Stimulated activated memory B cell treated with anti-CD40 and anti-IgM and Interleukin-4, amounts not matched to agents 10 μg/mL and 1 μg/mL and 100 μg/mL, for 72 hours (primary cell): ENCODE measurements around the gene MAD1L1.
A peak's percentile ranks its signal among the peaks of the same experiment; 100 is the strongest.

Experiments used
- ATAC-seq: fragments of 150-1000 bp; cut with Tn5 transposase; 2 replicates; pipeline ENCODE4 v1.10.0; 2021
- H3K27ac Mint-ChIP-seq: one replicate; pipeline ENCODE4 v1.8.0; 2022; ENCODE audit warnings: mild to moderate bottlenecking, mixed read lengths
- H3K27me3 Mint-ChIP-seq: one replicate; pipeline ENCODE4 v1.8.0; 2022; ENCODE audit warnings: mixed read lengths
- H3K36me3 Mint-ChIP-seq: one replicate; pipeline ENCODE4 v1.8.0; 2022; ENCODE audit warnings: mixed read lengths
- H3K4me1 Mint-ChIP-seq: one replicate; pipeline ENCODE4 v1.8.0; 2022; ENCODE audit warnings: mixed read lengths
- H3K4me3 Mint-ChIP-seq: one replicate; pipeline ENCODE4 v1.8.0; 2022; ENCODE audit warnings: mild to moderate bottlenecking, moderate library complexity, mixed read lengths
- H3K9me3 Mint-ChIP-seq: one replicate; pipeline ENCODE4 v1.8.0; 2022; ENCODE audit warnings: mixed read lengths

MAD1L1 gene

DNA sequence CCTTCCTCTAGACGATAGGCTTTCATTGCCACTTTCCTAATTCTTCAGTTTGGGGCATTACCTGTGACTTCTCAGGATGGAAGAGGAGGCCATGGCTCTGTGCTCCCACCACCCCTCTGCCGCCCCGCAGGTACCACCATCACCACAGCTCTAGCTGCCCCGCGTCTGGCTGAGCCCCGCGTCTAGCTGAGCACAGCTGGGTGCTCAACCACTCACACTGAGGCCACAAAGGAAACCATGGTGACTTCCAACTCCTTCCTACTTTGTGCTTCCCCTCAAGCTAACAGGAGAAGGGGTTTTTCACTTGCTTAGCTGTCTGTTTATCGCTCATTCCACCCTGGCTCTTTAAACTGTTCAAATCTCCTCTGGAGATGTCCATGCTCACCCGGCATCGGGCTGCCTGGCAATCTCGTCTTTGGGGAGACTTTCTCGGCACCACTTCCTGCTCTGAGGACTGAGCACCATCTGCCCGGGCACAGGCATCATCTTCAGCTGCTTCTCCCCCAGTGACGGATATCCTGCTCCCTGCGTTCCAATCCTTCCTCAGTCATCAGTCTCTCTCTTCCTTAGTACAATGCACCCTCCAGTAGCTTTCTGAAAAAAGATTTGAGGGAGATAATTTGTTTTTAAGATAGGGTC is 59.4 kb downstream of the MAD1L1 start:
- peaks cover 67% of the 10 kb centered on the region for H3K36me3 Mint-ChIP-seq
- H3K27me3 Mint-ChIP-seq, result no peaks in the 10 kb centered on the region
- H3K4me1 Mint-ChIP-seq, result no peaks in the 10 kb centered on the region
- ATAC-seq, result no peak
- no peaks in the 10 kb centered on the region for H3K9me3 Mint-ChIP-seq
- no peak overlapping the region for H3K27ac Mint-ChIP-seq
- H3K4me3 Mint-ChIP-seq, result no peak overlapping the region

DNA sequence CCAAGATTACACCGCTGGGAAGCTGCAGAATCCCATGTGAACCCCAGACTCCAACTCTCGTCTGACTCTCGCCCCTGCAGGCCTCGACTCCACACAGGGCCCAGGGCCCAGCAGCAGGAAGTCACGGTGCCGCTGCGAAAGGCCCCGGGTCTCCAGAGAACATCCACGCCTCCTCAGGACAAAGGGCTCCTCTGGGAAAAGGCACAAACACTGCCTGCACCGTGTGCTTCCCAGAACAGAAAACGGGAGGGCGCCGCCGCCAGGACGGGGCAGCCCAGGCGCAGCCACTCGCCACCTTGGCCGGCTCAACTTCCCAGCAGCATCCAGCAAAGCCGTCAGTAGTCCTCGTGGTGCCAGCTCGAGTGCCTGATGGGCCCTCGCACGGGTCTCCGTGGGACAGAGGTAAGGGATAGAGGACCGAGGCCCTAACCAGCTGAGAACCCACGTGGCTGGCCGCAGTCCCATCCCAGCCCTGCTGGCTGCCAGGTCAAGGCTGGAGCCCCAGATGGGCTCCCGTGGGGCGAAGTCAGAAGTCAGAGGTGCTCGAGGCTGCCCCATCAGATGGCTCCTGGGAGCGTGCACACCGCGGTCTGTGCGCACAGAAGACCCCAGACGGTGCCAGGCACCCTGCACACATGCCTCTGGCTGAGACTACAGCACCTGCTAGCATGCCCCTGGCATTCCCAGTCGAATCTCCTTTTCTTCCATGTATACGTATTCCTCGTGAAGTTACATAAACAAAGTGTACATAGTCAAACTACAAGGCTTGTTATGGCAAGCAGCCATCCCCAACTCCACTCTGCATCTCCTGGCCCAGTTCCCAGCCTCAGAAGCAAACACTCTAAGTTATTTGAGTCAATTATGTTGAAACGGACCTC is 60.2 kb downstream of the MAD1L1 start:
- Mint-ChIP-seq H3K9me3 (no peaks in the 10 kb centered on the region), H3K36me3 (peaks cover 68% of the 10 kb centered on the region), H3K27me3 (no peaks in the 10 kb centered on the region), H3K27ac (no peak overlapping the region), H3K4me3 (no peak overlapping the region), H3K4me1 (no peaks in the 10 kb centered on the region)
- ATAC-seq, result no peak

DNA sequence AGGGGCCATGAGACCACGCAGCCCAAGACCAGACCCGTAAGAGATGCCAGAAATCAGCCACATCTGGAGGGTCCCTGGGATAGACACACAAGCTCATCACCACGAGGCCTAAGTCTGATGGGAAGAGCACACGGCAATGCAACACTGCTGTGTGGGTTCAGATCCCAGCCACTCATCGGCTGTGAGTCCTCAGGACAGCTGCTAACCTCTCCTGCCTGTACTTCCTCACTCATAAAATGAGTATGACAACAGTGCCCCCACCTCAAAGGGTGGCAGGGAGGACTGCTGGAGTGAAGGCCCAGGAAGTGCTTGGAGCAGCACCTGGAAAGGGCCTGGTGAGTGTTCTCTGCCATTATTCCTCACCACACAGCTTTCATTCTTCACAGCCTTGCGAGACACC is 60.9 kb downstream of the MAD1L1 start:
- Mint-ChIP-seq H3K27ac (no peak overlapping the region), H3K36me3 (peaks cover 68% of the 10 kb centered on the region), H3K27me3 (no peaks in the 10 kb centered on the region), H3K4me3 (no peak overlapping the region), H3K4me1 (no peaks in the 10 kb centered on the region), H3K9me3 (no peaks in the 10 kb centered on the region)
- ATAC-seq, result no peak

DNA sequence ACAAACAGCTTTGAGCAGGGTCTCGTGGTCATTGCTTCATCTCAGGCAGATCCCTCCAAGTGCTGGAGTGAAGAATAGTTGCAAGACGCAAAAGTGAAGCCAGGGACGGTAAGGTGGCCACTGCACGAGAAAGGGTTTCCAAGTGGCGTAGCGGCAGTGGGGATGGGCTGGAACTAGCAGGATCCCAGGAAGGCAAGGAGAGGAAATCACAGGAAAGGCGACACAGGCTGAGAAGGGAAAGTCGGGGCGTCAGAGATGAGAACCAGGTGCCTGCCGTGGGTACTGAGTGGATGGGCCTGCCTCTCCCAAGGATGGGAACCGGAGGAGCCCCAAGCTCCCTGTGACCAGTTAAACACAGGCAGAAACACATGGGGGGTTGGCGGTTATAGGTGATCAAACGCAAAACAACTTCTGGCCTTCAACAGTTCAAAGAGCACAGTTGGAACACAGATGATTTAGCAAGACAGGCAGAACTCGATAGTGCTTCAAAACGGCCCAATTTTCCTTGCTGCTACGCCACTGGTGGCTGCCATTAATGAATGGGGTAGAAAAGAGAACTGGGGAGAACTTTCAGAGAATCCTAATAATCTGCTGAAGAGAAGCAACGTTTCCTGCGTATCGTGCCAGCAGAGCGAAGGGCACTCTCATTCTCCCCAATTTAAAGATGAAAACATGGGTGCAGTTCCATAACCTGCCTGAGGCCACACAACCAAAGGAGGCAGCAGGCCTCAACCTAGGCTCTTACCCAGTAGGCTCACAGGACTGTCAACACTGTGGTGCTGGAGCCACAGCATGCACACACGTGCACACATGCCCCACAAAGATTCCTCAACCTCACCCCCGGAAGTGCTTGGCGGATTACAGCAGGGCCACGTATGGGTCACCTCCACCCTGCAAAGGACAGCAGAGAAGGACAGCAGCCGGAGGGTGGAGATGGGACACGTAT is 61.9 kb downstream of the MAD1L1 start:
- Mint-ChIP-seq H3K4me3 (no peak overlapping the region), H3K9me3 (no peaks in the 10 kb centered on the region), H3K27me3 (no peaks in the 10 kb centered on the region), H3K27ac (no peak overlapping the region), H3K36me3 (peaks cover 71% of the 10 kb centered on the region), H3K4me1 (peaks cover 9% of the 10 kb centered on the region)
- no peak for ATAC-seq

DNA sequence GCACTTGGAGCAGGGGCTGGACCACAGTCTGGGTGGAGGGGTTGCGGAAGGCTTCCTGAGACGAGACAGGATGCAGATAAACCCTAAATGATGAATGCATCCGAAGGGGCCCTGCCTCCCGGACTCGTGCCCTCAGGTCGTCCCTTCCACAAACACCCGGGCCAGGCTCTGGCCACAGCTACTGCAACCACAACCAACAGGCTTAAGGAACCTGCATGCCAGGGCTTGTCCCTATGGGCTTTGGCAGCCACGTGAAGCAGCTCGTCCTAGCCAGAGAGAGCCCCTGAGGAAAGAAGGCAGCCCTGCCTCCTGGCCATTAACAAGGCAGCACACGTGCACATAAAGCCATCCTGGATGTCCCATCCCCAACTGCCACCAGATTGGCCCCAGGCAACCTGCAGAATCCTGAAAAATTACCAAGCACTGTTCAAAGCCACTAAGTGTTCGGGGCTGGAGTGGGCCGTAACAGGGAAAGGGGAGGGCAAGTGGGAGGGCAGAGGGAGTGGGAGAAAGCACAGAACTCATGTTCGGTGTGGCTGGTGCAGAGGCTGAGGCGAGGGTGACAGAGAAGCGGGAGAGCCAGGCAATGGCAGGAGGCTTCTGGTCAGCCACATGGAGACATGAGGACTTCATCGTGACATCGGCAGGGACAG is 62.7 kb downstream of the MAD1L1 start:
- no peaks in the 10 kb centered on the region for H3K27me3 Mint-ChIP-seq
- no peak for ATAC-seq
- H3K4me3 Mint-ChIP-seq, result no peak overlapping the region
- no peaks in the 10 kb centered on the region for H3K9me3 Mint-ChIP-seq
- peaks cover 69% of the 10 kb centered on the region for H3K36me3 Mint-ChIP-seq
- peaks cover 17% of the 10 kb centered on the region for H3K4me1 Mint-ChIP-seq
- H3K27ac Mint-ChIP-seq, result no peak overlapping the region

GRCh38 chr7:2168615-2169311 is 64.0 kb downstream of the MAD1L1 start:
- no peaks in the 10 kb centered on the region for H3K27me3 Mint-ChIP-seq
- peaks cover 27% of the 10 kb centered on the region for H3K4me1 Mint-ChIP-seq
- H3K27ac Mint-ChIP-seq, result no peak overlapping the region
- H3K9me3 Mint-ChIP-seq, result no peaks in the 10 kb centered on the region
- H3K4me3 Mint-ChIP-seq, result no peak overlapping the region
- ATAC-seq, result no peak
- peaks cover 69% of the 10 kb centered on the region for H3K36me3 Mint-ChIP-seq

DNA sequence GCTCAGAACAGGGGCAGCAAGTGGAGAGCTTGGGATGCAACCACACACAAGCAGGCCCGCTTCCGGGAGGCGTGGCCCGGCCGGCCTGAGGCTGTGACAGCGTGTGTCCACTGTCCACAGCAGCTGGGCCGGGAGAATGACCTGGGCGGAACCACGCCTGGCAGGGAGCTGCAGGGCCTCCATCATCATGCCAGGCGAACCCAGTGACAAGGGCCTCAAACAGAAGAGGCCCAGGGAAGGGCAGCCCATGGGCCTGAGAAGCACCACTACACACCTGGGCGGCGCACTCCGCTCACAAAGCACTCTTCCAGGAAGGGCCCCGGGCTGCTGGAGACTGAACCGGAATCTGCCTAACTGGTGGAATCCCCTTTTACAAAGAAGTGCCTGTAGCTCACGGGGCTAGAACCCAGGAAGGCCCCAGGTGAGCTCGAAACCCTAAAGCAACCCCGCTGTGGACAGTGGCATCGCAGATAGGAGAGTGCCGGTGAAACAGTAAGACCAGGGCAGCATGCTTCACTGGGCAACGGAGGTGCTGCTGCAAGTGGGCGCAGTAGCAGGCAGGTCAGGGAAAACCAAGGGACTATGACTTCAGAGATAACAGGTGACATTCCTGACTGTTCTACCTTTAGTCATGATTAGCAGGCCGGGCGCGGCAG is 66.0 kb downstream of the MAD1L1 start:
- H3K36me3 Mint-ChIP-seq, result peaks cover 70% of the 10 kb centered on the region
- H3K4me1 Mint-ChIP-seq, result peaks cover 27% of the 10 kb centered on the region
- no peak for ATAC-seq
- H3K27ac Mint-ChIP-seq, result peak overlapping the region; percentile 79
- H3K4me3 Mint-ChIP-seq, result no peak overlapping the region
- H3K27me3 Mint-ChIP-seq, result no peaks in the 10 kb centered on the region
- H3K9me3 Mint-ChIP-seq, result no peaks in the 10 kb centered on the region

DNA sequence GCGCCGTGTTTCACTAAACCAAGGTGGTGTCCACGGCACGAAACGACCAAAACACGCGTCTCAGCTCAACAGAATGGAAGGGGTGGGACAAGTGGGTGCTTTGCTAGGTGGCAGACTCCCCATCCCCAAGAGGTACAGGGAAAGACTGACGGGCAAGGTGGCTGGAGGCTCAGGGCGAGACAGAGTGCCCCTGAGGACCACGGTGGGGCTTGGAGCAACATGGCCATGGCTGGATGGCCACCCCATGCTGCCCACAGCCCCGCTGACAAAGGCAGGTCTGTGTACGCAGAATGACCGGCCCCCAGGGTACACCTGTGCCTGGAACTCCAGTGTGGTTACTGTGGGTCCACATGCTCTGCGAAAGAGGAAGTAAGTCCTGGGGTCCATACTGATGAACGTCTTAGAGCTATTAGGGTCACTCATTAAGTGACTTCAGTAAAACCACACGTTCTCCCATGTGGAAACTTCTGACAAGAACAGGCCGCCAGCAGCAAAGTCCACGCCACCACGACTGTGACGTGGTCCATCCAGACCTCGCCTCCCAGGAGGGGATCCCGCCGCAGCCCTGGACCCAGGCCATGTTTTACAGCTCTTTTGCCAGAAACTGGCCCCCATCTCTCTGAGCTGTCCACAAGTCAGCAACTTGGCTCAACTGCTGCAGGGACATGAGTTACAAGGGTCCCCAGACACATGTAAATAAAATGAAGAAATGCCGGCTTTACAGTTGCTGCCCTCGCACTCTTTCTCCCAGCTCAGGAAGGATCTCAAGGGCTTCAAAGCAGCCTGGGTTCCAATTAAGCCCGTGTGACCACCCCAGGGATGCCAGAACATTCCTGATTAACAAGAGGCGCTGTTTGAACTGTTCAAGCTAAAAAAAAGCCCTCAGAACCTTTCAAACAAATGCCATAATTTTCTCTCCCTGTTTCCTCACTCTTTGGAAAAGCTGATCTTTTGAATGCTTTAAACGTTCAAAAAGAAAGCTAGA is 66.8 kb downstream of the MAD1L1 start:
- Mint-ChIP-seq H3K27ac (peak overlapping the region; percentile 79), H3K27me3 (no peaks in the 10 kb centered on the region), H3K4me3 (peak overlapping the region; percentile 5), H3K4me1 (peaks cover 27% of the 10 kb centered on the region), H3K9me3 (no peaks in the 10 kb centered on the region), H3K36me3 (peaks cover 63% of the 10 kb centered on the region)
- ATAC-seq, result peak; percentile 98

GRCh38 chr7:2165239-2165609 is 67.5 kb downstream of the MAD1L1 start:
- H3K27me3 Mint-ChIP-seq, result no peaks in the 10 kb centered on the region
- H3K4me3 Mint-ChIP-seq, result no peak overlapping the region
- H3K27ac Mint-ChIP-seq, result peak overlapping the region; percentile 79
- H3K4me1 Mint-ChIP-seq, result peaks cover 27% of the 10 kb centered on the region
- no peaks in the 10 kb centered on the region for H3K9me3 Mint-ChIP-seq
- no peak for ATAC-seq
- peaks cover 58% of the 10 kb centered on the region for H3K36me3 Mint-ChIP-seq

DNA sequence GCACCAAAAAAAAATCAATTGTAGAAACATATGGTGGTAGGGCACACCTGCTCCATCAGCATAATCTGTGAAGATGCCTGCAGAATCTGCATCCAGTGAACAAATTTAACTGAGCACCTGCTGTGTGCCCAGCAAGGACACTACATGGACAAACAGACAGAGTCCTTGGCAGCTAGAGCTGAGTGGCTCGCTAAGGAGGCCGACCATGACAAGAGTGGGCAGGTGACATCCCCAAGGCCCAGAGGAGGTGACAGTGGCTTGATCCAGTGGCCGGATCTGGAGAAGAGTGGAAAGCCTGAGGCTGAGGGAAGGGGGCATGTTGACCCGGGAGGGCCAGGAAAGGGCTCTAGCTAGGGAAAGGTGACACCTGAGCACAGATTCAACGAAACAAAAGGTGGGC is 68.1 kb downstream of the MAD1L1 start:
- H3K9me3 Mint-ChIP-seq, result no peaks in the 10 kb centered on the region
- peak overlapping the region; percentile 79 for H3K27ac Mint-ChIP-seq
- peaks cover 55% of the 10 kb centered on the region for H3K36me3 Mint-ChIP-seq
- H3K27me3 Mint-ChIP-seq, result no peaks in the 10 kb centered on the region
- H3K4me1 Mint-ChIP-seq, result peaks cover 27% of the 10 kb centered on the region
- no peak overlapping the region for H3K4me3 Mint-ChIP-seq
- ATAC-seq, result no peak

- H3K27me3 Mint-ChIP-seq, result no peaks in the 10 kb centered on the region
- no peak for ATAC-seq
- peak overlapping the region; percentile 79 for H3K27ac Mint-ChIP-seq
- peaks cover 54% of the 10 kb centered on the region for H3K36me3 Mint-ChIP-seq
- no peaks in the 10 kb centered on the region for H3K9me3 Mint-ChIP-seq
- H3K4me1 Mint-ChIP-seq, result peaks cover 27% of the 10 kb centered on the region
- H3K4me3 Mint-ChIP-seq, result no peak overlapping the region
Measured at GRCh38 chr7:2163600-2164555, 68.9 kb downstream of the MAD1L1 start.

- Mint-ChIP-seq H3K27ac (no peak overlapping the region), H3K9me3 (no peaks in the 10 kb centered on the region), H3K36me3 (peaks cover 45% of the 10 kb centered on the region), H3K4me1 (peaks cover 27% of the 10 kb centered on the region), H3K27me3 (no peaks in the 10 kb centered on the region), H3K4me3 (no peak overlapping the region)
- ATAC-seq, result no peak
Measured at GRCh38 chr7:2162959-2163358, 69.8 kb downstream of the MAD1L1 start.
